Activated CD8-positive, alpha-beta memory T cell treated with anti-CD3 and anti-CD28 coated beads for 48 hours (primary cell): ENCODE data around the gene EFEMP2.

Source experiments
- DNase-seq, 3 experiments: peaks; one replicate each; pipeline ENCODE4 v3.0.0-alpha.2; 2020; ENCODE audit warnings: low read depth in 2 of 3, low spot score in 2 of 3

The EFEMP2 gene

GRCh38 chr11:65867284-65868071, 5.1 kb downstream of the EFEMP2 start:
- no peak for DNase-seq

GRCh38 chr11:65866509-65867283, 5.9 kb downstream of the EFEMP2 start:
- DNase-seq = no peak

GRCh38 chr11:65865550-65866172, 6.9 kb downstream of the EFEMP2 start:
- no peak for DNase-seq

GRCh38 chr11:65864706-65865471, 7.7 kb downstream of the EFEMP2 start:
- DNase-seq = no peak

GRCh38 chr11:65863889-65864705, 8.5 kb downstream of the EFEMP2 start:
- no peak for DNase-seq

GRCh38 chr11:65862941-65863888, 9.4 kb downstream of the EFEMP2 start:
- DNase-seq = no peak

- DNase-seq = no peak
These were observed 10.3 kb downstream of the EFEMP2 start for GRCh38 chr11:65862191-65862735.

GRCh38 chr11:65861533-65862183, 10.9 kb downstream of the EFEMP2 start:
- no peak for DNase-seq

GRCh38 chr11:65861165-65861505, 11.5 kb downstream of the EFEMP2 start:
- no peak for DNase-seq

GRCh38 chr11:65860278-65861164, 12.1 kb downstream of the EFEMP2 start, which contains the start of gene MUS81:
Gene MUS81, plus strand, starts transcription at chr11:65860433. Its CDS starts 321 bp downstream, at chr11:65860754.
- DNase-seq = peak; percentile 90 to 97 (median 93)

GRCh38 chr11:65859812-65860277, 12.8 kb downstream of the EFEMP2 start:
- peak in 1 of 3 experiments; percentile 30 for DNase-seq

GRCh38 chr11:65859095-65859811, 13.3 kb downstream of the EFEMP2 start:
- DNase-seq = peak; percentile 93 to 97 (median 96)

- no peak for DNase-seq
These were observed 13.9 kb downstream of the EFEMP2 start for GRCh38 chr11:65858681-65859087.

- DNase-seq = peak; percentile 77 to 97 (median 92)
These were observed 14.5 kb downstream of the EFEMP2 start, which contains the start of gene CFL1 for GRCh38 chr11:65857853-65858680. Gene CFL1, minus strand, starts transcription at chr11:65858180. Its CDS starts 81 bp downstream, at chr11:65858099.

- DNase-seq = no peak
These were observed 15.1 kb downstream of the EFEMP2 start for GRCh38 chr11:65857500-65857852.
